NCI-H345 (cell line): ENCODE results near the gene SEPTIN3.

Source experiments
- DNase-seq: peaks from one replicate; lab custom pipeline; 2025; lab: John Stamatoyannopoulos, UW

SEPTIN3 gene, protein sequence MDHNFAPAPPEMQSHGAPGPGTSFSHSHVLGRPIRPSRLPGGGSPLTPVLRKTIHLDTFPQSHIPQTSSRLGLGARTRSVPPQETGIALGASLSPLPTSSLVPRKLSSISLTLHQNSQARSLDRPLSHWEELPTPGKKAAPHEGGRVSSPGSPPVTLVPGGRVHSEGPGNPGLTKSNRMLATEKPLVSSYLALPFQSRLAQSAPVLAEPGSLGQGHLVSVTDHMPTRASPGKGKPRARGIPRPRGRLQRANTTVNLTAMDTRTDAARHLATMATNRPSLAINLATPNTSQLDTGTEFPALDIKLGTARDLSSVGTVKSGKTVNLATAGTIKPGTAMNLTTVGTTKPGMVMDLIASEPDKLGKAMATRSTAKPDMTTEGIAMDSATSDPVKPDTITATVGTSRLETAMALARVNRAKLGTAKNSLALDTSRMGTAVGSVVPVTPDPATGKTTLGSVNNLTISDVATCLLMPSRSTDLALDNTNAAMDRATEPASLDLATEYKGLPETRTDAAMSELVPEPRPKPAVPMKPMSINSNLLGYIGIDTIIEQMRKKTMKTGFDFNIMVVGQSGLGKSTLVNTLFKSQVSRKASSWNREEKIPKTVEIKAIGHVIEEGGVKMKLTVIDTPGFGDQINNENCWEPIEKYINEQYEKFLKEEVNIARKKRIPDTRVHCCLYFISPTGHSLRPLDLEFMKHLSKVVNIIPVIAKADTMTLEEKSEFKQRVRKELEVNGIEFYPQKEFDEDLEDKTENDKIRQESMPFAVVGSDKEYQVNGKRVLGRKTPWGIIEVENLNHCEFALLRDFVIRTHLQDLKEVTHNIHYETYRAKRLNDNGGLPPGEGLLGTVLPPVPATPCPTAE

DNA sequence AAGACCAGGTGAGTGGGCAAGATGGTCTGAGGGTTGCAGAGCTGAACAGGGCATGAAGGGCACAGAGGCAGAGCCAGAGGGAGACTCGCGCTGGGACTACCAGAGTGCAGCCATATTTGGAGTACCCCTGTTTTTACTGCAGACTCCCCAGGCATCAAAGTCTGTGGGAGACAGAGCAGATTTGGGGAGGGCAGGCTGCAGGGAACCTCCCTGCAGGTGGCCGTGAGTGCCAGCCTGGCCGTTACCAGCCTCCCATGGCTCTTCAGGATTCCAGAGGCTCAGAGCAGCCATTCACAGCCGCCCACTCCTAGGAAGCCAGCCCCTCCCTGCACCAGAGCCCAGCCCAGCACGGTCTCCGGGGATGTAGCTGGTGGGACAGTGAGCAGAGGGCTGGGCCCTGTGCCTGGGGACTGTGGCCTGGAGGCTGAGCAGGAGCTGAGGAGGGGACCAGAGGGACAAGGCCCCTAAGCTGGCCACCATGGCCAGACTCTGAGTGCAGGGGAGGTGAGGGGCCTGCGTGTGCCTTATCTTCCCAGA lies at the start of gene SEPTIN3:
Gene SEPTIN3, plus strand, starts transcription at position 334 of the 537 bp plus-strand sequence. CDS start 2,050 bp downstream, outside the sequence.
- DNase-seq: no peak

DNA sequence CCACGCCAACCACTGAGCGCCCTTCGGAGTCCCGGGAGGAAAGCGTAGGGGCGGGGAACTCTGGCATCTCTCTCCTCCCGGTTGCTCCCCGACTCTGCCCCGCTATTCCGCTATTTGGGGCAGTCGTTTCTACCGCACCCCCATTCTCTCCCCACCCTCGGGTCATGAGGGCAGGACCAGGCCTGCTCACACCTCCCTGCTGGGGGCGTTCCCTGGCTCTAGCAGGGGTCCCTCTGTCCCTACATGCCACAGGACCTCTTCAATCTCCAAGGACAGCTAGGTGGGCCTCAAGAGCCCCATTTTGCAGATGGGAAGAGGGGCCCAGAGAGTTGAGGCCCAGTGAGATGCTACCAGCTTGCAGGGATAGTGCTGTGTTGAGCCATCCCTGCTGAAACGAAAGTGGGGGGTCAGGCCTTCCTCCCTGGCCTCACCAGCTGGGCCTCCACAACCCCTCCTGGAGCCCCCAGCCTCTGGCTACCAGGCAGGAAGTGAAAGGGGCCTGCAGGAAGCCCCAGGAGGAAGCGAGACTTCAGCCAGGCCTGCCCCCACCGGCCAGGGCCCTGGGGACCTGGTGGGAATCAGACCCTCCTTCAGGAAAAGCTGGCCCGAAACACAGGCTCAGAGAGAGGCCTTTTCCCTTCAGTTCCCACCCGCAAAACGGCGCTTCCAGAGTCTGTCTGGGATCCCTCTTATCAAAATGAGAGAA lies 48.8 kb upstream of the SEPTIN3 start:
- DNase-seq: no peak

DNA sequence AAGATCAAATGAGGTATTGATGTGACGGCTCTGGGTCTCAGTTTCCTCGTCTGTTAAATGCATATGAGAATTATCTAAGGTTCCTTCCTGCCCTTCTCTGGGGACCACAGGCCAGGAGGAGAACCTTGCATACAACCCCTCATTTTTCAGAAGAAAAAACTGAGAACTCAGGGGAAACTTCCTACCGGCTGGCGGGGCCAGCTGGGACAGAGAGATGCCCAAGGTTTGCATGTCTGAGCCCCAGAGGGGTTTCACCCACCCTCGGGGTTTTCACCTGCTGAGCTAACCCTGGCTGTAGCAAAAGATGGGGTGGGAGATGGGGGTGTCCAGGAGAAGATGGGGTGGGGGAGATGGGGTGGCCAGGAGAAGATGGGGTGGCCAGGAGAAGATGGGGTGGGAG lies 46.9 kb upstream of the SEPTIN3 start:
- no peak for DNase-seq

DNA sequence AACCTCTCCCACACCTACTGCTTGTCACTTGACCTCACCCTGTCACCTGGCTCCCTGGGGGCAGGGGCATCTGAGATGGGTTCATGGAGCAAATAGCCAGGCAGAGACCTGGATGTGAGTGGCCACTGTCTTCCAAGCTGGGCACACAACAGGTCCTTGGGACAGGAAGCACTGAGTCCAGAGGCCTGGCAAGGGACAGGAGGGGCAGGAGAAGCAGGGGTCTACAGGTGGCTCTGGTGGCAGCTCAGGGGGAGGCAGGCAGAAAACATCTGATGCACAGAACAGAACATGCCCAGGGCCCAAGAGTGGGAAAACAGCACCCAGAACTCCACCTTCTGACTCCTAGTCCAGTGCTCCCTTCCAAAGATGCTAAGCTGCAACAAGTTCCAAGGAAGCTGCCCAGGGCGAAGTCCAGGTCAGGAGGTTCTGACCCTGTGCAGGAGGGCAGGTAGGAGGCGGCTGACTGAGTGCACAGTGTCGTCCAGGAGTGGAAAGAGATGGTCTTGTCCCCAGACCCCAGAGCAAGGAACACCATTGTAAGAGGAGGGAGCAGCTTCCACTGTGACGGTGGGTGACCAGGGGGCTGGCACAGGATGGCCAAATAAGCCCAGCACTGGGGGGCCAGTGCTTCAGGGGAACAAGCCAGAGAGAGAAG lies 46.2 kb upstream of the SEPTIN3 start:
- no peak for DNase-seq

DNA sequence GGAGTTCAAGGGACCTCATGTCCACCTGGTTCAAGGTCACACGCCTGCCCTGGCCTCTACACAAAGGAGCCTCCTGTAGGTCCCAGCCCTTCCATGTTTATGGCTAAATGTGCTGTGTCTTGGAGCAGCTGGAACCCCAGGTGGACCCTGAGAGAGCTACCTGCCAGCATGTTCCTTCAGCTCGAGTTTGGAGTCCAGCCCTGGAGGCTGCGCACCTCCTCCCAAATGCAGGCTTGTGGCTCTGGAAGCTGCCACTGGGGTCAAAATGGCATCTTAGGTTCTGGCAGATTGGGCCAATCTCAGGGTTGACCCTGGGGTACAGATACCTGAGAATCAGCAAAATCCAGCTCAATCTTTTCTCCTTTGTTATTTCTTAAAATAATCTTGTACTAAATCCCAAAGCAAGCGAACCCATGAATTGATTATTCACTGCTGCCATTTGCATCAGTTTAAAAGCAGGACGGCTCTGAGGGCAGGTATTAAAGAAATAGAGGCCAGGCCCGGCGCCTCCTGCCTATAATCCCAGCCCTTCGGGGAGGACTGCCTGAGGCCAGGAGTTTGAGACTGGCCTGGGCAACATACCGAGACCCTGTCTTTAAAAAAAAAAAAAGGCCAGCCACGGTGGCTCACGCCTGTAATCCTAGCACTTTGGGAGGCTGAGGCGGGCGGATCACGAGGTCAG lies 45.5 kb upstream of the SEPTIN3 start:
- no peak for DNase-seq

DNA sequence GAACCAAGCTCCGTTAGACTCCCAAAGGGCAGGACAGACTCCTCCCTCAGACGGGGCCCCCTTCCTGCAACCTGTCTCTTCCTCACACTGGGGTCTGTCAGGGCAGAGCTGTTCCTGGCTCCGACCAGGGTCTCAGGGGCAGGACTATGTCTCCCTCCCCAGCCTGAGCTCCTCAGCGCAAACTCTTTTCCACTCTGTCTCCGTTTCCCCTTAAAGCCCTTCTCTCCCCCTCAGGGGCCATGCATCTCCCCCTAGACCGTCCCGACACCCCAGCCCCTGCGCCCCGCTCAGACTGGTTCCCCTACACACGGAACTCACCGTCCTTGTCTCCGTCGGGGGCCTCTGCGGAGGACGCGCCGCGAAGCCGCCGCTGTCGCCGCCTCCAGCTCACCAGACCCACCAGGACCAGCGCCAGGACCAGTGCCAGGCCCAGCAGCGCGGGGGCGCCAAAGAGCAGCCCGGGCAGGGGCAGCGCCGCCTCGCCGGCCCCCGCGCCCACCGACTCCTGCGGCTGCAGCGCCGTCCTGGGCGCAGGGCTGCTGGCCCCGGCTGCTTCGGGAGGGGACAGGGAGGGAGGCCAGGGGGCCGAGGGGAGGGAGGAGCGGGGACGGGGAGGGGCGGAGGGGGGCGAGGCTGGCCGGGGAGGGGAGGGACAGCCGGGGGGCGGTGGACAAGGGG lies 43.3 kb upstream of the SEPTIN3 start:
- DNase-seq: peak; percentile 51

DNA sequence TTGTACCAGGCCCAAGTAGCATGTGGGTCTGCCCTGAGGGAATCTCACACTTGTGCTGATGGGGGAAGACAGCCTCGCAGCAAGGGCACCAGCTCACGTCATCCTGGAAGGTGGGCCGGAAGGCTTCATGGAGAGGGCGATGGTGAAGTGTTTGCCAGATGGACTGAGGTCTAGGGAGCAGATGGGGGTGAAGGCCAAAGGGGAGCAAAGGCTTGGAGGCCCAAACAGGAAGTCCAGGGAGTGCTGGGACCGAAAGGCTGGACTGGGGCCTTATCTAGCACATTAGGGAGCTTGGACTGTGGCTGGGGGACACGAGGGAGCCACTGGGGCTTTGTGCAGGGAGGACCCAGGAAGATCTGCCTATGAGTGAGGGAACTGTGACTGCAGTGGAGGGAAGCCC lies 41.4 kb upstream of the SEPTIN3 start:
- no peak for DNase-seq

DNA sequence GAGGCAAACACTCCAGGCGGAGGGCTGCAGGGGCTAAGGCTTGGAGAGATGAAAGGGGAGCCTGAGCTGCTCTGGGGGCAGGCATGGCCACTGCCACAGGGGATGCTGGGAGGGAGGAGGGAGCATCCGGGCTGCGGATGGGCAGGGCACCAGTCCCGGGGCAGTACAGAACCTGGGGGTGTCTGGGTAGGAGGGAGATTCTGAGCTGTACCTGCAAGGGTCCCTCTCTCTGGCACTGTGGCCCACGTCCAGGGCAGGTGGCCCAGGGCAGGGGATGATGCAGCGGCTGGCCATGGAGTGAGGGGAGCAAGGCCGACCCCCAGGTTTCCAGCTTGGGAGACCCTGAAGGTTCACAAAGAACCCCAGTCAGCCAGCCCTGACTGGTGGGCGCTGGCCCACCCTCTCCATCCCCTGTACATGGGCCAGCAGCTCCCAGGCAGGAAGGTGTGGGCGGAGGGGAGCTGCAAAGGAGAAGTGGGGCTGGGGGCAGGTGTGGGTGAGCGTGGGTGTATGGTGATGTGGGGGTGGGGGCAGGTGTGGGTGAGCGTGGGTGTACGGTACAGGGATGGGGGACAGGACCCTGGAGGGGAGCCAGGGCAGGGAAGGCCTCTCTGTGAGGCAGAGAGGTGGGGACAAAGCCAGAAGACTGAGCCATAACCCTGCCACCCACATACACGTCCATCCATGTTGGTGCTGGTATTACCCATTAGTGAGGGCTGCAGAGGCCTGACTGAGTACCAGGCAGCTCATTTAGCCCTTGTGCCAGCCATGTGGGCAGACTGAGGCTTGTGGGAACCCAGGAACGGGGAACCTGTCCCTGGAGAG lies 40.4 kb upstream of the SEPTIN3 start:
- DNase-seq: no peak

DNA sequence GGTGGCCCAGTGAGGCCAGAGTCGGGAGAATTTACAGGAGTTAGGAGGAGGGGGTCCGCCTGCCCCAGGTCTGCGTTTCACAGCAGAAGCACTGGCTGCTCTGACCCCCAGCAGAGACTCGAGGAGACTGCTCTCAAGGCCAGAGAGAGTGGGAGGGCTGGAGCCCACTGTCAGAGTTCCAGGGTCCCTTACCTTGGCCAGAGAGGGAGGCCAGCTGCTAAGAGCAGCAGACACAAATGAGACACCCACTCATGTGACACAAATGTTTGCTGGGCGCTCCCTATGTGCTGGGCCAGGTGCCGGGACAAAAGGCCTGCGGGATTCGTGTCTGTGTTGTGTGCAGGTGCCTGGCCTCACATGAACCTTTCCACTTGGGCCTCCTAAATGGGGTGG lies 39.8 kb upstream of the SEPTIN3 start:
- peak; percentile 35 for DNase-seq

DNA sequence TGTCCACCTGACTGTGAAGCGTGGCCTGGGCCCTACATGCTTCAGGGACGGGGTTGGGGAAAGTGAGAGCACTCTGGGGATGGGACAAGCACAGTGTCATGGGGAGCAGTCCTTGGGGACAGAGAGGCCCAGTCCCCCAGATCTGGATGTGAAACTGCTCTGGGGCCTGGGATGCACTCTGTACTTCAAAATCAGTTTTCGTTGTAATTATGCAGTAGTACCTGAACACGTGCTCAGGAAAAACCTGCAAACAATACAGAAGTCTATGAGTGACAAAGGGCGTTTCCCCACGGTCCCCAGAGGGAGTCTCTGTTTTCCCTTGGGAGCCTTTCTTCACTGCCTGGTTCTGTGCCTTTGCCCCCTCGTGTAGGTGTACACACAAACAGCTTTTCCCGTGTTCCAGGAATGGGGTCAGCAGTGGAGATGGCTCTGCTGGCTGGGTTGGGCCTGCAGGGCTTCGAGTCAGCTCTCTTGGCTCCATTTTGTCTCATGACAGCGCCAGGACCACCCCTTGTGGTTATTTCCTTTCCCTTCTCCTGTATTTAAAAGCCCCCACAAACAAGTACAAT lies 37.5 kb upstream of the SEPTIN3 start:
- peak; percentile 7 for DNase-seq

DNA sequence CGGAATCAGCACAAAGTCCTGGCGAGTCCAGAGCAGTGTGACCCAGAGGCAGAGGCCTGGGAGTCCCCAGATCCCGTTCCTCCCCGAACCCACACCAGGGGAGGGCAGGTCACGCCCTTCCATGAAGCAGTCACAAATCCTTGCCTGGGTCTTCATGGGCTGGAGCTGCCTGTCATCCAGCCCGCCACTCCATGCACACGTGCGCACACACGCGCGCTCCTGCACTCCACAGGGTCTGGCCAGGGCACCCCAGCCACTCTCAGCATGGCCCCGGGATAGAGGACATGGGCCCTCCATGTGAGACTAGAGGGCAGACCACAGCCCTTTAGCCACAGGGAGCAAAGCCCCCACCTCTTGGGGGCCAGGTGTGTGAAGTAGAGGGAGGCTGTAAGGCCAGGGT lies 36.9 kb upstream of the SEPTIN3 start:
- DNase-seq: no peak

DNA sequence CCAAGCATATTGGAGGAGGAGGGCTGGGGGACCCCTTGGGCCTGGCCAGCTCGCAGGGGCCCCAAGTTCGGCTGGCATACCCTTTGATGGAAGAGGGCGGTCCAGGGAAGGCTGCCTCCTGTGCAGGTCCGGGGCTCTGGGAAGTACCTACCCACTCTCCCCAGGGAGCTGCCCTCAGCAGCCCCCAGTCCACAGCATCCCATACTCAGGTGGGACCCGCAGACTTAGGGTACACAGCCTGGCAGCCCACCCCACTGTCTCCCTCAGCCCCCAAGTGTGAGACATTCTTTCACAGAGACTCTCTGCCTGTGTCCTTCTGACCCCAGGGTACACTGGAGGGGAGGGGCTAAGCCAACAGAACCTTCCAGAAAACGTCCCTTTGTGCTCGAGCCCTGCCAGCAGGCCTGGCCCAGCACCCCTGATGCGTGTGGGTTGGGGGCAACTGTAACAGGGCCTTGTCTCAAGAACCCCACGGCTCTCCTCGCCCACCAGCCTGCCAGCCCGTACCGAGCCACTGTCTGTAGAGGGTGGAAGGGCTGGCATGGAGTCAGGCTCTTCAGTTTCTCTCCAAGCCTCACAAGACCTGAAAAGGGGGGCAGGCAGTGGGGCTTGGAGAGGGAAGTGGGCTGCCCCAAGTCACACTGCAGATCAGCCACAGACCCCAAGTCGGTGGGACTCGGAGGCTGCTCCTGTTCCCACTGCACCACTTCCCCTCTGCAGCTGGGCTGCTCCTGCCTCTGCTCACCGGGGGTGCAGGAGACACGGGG lies 35.6 kb upstream of the SEPTIN3 start:
- DNase-seq: no peak

DNA sequence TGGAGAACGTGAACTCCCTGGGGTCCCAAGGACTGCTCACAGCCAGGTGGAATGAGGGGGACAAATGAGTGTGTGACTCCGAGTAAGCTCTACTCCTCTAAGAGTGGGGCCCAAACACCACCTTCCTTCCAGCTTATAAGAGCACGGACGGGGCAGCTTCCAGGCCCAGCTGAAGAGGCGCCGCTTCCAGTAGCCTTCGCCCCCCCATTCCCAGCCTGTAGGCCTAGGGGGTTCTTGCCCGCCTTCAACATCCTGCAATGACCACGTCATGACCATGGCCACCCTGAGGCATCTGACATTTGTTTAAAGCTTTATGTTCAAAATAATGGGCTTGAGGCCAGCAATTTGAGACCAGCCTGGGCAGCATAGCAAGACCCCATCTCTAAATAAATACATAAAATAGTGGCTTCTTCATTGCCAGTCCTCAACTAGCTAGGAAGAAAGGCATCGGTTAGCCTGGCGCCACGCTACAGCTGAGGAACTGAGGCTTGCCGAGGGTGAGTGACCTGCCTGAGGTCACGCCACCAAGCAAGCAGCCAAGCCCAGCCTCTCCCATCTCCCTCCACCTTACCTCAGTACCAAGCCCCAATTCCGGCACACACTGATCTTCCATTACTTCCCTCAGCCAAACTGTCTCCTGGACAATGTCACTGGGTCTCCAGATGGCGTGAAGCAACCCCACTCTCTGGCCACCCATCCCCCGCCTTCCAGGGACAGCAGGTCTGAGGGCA lies 34.8 kb upstream of the SEPTIN3 start:
- DNase-seq: no peak

DNA sequence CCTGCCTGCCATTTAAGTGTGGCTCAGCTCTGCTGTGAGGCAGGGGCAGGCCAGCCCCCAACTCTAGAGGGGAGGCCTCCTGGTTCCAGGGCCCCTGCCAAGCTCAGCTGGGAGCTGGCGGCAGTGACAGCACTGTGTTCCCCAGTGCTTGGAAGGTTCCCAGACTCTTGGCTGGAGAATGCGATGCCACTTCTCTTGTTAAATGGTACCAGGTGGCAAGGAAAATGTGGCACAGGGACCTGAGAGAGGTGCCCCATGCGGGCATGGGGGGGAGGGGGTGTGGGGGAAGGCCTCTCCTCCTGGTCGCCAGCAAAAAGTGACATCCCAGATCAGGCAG lies 34.3 kb upstream of the SEPTIN3 start:
- DNase-seq: no peak

DNA sequence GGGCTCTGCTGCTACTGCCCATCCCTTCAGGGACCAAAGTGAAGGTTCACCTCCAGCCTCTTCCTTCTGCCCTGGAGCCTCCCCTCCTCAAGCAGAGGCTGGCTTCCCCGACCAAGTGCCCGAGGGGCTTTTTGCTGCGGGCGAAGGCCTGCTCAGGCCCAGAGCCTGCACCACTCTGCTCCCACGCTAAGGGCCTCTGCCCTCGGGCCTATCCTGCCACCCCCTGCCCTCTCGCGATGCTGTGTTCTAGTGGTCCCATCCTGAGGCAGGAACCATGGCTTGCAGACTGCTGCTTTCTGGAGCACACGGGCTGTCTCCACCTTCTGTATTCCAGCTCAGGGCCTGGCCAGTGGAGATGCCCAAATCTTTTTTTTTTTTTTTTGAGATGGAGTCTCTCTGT lies 33.7 kb upstream of the SEPTIN3 start:
- DNase-seq: no peak

DNA sequence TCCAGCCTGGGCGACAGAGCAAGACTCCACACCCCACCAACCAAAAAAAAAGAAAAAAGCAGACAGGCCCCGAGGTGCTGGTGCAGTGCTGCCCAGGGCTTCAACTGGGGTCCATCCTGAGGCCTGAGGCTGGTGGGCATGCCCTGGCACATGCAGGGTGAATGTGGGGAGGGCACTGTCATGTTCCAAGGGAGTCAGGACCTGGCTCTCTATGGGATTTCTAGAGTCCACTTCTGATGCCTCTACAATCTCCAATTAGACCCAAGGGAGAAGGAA lies 32.4 kb upstream of the SEPTIN3 start:
- no peak for DNase-seq

DNA sequence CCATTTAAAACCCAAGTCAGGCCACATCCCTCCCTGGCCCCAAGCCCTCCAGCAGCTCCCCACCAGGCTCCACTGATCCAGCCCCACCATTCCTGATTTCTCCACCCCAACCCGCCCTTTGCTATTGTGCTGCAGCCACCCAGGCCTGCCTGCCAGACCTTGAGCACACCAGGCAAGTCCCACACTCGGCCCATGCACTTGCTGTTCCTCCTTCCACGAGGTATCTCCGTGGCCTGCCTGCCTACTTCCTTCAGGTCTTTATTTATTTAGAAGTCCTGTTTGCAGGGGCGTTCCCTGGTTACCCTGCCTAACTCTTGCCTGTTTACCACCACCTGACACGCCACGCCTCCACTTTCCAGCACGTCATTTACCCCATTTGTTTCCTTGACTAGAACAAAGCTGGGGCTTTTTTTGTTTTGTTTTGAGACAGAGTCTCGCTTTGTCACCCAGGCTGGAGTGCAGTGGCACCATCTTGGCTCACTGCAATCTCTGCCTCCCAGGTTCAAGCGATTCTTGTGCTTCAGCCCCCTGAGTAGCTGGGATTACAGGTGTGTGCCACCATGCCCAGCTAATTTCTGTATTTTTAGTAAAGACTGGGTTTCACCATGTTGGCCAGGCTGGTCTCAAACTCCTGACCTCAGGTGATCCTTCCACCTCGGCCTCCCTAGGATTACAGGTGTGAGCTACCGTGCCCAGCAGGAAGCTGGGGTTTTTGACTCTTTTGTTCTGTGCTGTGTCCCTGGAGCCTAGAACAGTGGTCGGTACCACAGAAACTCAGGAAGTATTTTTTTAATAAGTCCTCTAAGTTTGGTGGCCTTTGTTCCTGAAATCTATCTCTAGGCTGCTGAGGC lies 29.0 kb upstream of the SEPTIN3 start:
- DNase-seq: peak; percentile 20
